GM12875 (cell line): ENCODE measurements around the gene TWIST1.

Experiments
- H3K4me3 ChIP-seq: one replicate; pipeline ENCODE4 v1.5.1; 2011; ENCODE audit warnings: low read depth, low read length, control low read depth
- TF ChIP-seq, protein P1 (sequence below): IDR thresholded peaks from 2 replicates; pipeline ENCODE4 v1.5.1; 2011; ENCODE audit warnings: low read depth, mild to moderate bottlenecking, control low read depth, inconsistent platforms, low read length, moderate library complexity, borderline replicate concordance; ENCODE audit not compliant: insufficient read depth

Gene TWIST1

DNA sequence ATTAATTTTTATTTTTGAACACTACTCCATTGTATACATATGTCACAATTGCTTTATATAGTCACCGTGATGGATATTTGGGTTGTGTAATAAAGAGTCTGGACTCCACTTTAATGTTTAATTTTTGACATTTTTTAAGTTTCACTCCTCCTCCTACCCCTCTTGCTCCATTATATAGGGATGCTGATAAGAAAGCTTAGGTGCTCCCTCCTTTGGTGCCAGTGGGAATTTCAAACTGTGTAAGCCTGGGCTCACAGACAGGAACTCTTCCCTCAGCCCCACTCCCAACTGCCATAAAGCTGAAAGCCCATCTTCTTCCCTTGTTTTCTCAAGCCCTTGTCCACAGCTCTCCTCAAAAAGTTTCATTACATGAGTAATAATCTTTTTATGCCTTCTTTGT is 47.6 kb downstream of the TWIST1 start:
- TF ChIP-seq, protein P1, sequence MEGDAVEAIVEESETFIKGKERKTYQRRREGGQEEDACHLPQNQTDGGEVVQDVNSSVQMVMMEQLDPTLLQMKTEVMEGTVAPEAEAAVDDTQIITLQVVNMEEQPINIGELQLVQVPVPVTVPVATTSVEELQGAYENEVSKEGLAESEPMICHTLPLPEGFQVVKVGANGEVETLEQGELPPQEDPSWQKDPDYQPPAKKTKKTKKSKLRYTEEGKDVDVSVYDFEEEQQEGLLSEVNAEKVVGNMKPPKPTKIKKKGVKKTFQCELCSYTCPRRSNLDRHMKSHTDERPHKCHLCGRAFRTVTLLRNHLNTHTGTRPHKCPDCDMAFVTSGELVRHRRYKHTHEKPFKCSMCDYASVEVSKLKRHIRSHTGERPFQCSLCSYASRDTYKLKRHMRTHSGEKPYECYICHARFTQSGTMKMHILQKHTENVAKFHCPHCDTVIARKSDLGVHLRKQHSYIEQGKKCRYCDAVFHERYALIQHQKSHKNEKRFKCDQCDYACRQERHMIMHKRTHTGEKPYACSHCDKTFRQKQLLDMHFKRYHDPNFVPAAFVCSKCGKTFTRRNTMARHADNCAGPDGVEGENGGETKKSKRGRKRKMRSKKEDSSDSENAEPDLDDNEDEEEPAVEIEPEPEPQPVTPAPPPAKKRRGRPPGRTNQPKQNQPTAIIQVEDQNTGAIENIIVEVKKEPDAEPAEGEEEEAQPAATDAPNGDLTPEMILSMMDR = no peak

DNA sequence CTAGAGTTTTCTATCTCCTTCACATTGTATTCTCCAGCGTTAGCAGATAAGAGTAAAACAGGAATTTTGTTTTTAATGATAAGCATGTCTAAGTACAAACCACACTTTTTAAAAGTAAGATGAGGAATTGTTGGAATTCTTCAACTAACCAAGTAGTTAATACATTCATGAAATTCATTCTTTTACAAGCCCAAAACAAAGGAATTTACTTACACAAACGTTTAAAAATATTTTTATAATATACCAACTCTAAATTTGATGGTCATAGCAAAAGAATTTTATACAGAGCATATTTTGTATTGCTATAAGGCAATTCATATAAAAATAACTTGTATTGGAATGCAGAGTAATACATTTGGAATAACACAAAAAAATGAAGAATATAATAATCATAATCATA is 51.3 kb downstream of the TWIST1 start:
- H3K4me3 ChIP-seq = no peak overlapping the region
- TF ChIP-seq, protein P1 = no peak

More for the DNA sequence above, 47.6 kb downstream of the TWIST1 start:
- H3K4me3 ChIP-seq = no peak overlapping the region
